Sigmoid colon (tissue), 7 donors: Measurements from ENCODE around the gene MTX1. TPM values are rescaled to one million over a fixed set of nuclear protein-coding genes. Genes with fewer than 3 reads are reported as not detected.

Source experiments
- DNase-seq: peaks from one replicate; pipeline ENCODE4 v3.0.0-alpha.2; 2019
- H3K27ac ChIP-seq, 4 donors: fragments of 200-600 bp; sonication (generic); one replicate each; pipeline ENCODE4 v1.5.1; 2016 to 2019; ENCODE audit warnings: mild to moderate bottlenecking in 1 of 4
- H3K27me3 ChIP-seq, 3 donors: fragments of 200-600 bp; sonication (generic); one replicate each; pipeline ENCODE4 v1.5.1; 2019; ENCODE audit warnings: mild to moderate bottlenecking in 1 of 3
- H3K36me3 ChIP-seq, 4 donors: fragments of 200-600 bp; sonication (generic); one replicate each; pipeline ENCODE4 v1.5.1; 2016 to 2019
- H3K4me1 ChIP-seq, 4 donors: fragments of 200-600 bp; sonication (generic); one replicate each; pipeline ENCODE4 v1.5.1; 2017 to 2019
- H3K4me3 ChIP-seq, 4 donors: fragments of 200-600 bp; sonication (generic); one replicate each; pipeline ENCODE4 v1.5.1; 2017 to 2019; ENCODE audit warnings: mild to moderate bottlenecking in 2 of 4, moderate library complexity in 1 of 4
- H3K9me3 ChIP-seq, 4 donors: fragments of 200-600 bp in 3 of 4; sonication (generic) in 3 of 4; one replicate each; pipeline versions ENCODE4 v1.5.1 to v1.6.1; 2013 to 2019
- EP300 ChIP-seq, 4 donors: sonication (generic); formaldehyde crosslinking; IDR thresholded peaks; one replicate each; pipeline ENCODE4 v1.6.1; 2017; ENCODE audit warnings: antibody characterized with exemption in 4 of 4
- POLR2A ChIP-seq, 2 donors: fragments of 450-650 bp; IDR thresholded peaks; one replicate each; pipeline ENCODE4 v1.6.1; 2016; ENCODE audit warnings: antibody characterized with exemption in 2 of 2, mild to moderate bottlenecking in 2 of 2, moderate library complexity in 2 of 2
- POLR2AphosphoS5 ChIP-seq, 4 donors: sonication (generic); formaldehyde crosslinking; IDR thresholded peaks; one replicate each; pipeline ENCODE4 v1.6.1; 2017; ENCODE audit warnings: antibody characterized with exemption in 4 of 4
- WGBS, 2 donors: extraction: QIAGEN DNeasy Blood & Tissue Kit; methylation state at CpG; one replicate each; pipeline ENCODE4 v1.1.7; 2013; 5-methylcytosine and 5-hydroxymethylcytosine counted together
- intact Hi-C: fragments of 100-400 bp; cut with DNase I; formaldehyde crosslinking; loops from one replicate; pipeline ENCODE4 v1.15.1; 2023
- polyA plus RNA-seq, 3 donors: library from polyadenylated mRNA; stranded (reverse); fragments of 200-250 nt; gene quantifications; one replicate each; pipeline ENCODE4 v1.2.3, GENCODE V29; 2013
- total RNA-seq, 4 donors: library from RNA; depleted of rRNA; stranded (reverse); fragments of >200 nt; gene quantifications; one replicate each; pipeline ENCODE4 v1.1.0, GENCODE V29; 2016
- TF ChIP-seq, protein P1 (sequence below), 4 experiments: fragments of 450-650 bp in 3 of 4; fragments of 200-600 bp in 1 of 4; IDR thresholded peaks; one replicate each; pipeline ENCODE4 v1.5.1; 2016 to 2019; ENCODE audit warnings: antibody characterized with exemption in 4 of 4, mild to moderate bottlenecking in 3 of 4, moderate library complexity in 2 of 4
- donor health status: healthy with polysubstance abuse.
- donor health status: Bipolar disorder and iron deficiency.
- donor health status: healthy.

The MTX1 gene
- total and polyA plus RNA-seq, 7 donors: 15.5 to 69.7 (median 29.8) TPM

- TF ChIP-seq, protein P1, sequence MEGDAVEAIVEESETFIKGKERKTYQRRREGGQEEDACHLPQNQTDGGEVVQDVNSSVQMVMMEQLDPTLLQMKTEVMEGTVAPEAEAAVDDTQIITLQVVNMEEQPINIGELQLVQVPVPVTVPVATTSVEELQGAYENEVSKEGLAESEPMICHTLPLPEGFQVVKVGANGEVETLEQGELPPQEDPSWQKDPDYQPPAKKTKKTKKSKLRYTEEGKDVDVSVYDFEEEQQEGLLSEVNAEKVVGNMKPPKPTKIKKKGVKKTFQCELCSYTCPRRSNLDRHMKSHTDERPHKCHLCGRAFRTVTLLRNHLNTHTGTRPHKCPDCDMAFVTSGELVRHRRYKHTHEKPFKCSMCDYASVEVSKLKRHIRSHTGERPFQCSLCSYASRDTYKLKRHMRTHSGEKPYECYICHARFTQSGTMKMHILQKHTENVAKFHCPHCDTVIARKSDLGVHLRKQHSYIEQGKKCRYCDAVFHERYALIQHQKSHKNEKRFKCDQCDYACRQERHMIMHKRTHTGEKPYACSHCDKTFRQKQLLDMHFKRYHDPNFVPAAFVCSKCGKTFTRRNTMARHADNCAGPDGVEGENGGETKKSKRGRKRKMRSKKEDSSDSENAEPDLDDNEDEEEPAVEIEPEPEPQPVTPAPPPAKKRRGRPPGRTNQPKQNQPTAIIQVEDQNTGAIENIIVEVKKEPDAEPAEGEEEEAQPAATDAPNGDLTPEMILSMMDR (IDR thresholded peaks at IDR 0.05): no peak
- TF ChIP-seq EP300 (IDR thresholded peaks at IDR 0.05) (no peak), POLR2AphosphoS5 (IDR thresholded peaks at IDR 0.05) (no peak), POLR2A (IDR thresholded peaks at IDR 0.05) (no peak)
- Histone ChIP-seq H3K27ac (no peak overlapping the region), H3K9me3 (no peaks in the 10 kb centered on the region), H3K36me3 (no peaks in the 10 kb centered on the region), H3K4me1 (no peaks in the 10 kb centered on the region), H3K27me3 (no peaks in the 10 kb centered on the region), H3K4me3 (no peak overlapping the region)
- DNase-seq: peak; percentile 63
- intact Hi-C loops: no loop called here
- 20 to 53% methylated on average over 21 of the region's 21 CpGs for WGBS, 2 donors
These were observed 23.4 kb upstream of the MTX1 start for GRCh38 chr1:155184835-155185782.

GRCh38 chr1:155185783-155186066, 22.8 kb upstream of the MTX1 start:
- Histone ChIP-seq H3K4me3 (no peak overlapping the region), H3K36me3 (no peaks in the 10 kb centered on the region), H3K9me3 (no peaks in the 10 kb centered on the region), H3K27me3 (no peaks in the 10 kb centered on the region), H3K27ac (no peak overlapping the region), H3K4me1 (no peaks in the 10 kb centered on the region)
- intact Hi-C loops: no loop called here
- TF ChIP-seq POLR2AphosphoS5 (IDR thresholded peaks at IDR 0.05) (no peak), POLR2A (IDR thresholded peaks at IDR 0.05) (no peak)
- TF ChIP-seq, protein P1 (IDR thresholded peaks at IDR 0.05): no peak
- 39 to 57% methylated on average over 6 of the region's 6 CpGs for WGBS, 2 donors
- no peak for DNase-seq

DNA sequence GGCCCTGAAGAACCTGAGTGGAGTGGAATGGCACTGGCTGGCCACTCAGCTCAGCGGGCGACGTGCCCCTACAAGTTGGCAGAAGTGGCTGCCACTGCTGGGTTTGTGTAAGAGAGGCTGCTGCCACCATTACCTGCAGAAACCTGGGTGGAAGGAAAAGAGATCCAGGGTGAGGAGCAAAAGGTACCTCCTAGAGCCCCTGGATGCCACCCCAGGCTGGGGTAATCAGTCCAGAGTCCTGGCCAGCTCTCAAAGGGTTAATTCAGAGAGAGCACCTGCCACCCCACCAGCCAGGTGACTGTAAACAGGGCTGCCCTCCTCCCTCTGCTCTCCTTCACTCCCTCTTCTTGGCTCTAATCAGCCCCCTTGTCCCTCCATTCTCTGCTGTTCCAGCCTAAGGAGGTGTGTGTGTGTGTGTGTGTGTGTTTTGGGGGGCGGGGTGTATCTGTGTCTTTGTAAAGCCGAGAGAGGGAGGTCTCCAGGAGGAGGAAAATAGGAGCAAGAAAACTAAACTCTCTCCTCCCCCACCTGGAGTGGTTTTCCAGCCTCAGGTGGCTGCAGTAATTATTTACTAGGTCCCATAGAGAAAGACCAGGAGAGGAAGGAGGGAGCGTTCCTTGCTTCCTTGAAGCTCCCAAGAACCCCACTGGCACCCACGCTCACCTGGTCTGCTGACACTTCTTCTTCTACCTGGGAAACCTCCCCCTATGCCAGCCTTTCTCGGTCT, 22.3 kb upstream of the MTX1 start:
- Histone ChIP-seq H3K4me3 (no peak overlapping the region), H3K27me3 (no peaks in the 10 kb centered on the region), H3K36me3 (no peaks in the 10 kb centered on the region), H3K27ac (no peak overlapping the region), H3K9me3 (no peaks in the 10 kb centered on the region), H3K4me1 (no peaks in the 10 kb centered on the region)
- peak; percentile 40 for DNase-seq
- intact Hi-C loops: no loop called here
- TF ChIP-seq, protein P1 (IDR thresholded peaks at IDR 0.05): no peak
- WGBS, 2 donors: 31 to 69% methylated on average over 8 of the region's 8 CpGs

DNA sequence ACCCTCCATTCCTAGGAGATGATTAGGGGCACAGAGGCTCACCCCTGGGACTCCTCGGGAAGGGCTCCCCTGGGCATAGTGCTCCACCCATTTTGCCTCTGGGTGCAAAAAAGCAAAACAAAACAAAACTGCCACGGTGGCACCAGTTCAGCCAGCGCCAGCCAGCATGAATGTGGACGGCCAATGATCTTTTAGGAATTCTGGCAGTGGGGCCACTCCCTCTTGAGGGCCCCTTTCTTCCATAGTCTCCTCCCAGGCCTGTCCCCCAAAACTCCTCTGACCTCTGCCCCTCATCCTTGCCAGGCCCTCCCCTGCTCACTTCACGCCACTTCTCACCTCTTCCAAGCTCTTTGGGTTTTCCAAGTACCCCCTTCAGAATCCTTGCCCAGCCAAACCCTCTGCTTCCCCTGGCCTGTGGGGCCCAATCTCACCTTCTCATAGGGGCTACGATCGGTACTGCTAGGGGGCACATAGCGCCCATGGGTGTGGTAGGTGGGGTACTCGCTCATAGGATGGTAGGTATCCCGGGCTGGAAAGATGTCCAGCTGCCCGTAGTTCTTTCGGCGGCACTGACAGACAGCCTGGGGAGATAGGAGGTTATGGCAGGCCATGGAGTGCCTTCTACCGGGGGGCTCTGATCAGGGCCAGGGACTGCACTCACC, 21.6 kb upstream of the MTX1 start:
- Histone ChIP-seq H3K27me3 (no peaks in the 10 kb centered on the region), H3K36me3 (no peaks in the 10 kb centered on the region), H3K27ac (no peak overlapping the region), H3K9me3 (no peaks in the 10 kb centered on the region), H3K4me3 (no peak overlapping the region), H3K4me1 (peaks cover 0 to under 1% (median 0%) of the 10 kb centered on the region in 4 donors)
- TF ChIP-seq POLR2AphosphoS5 (IDR thresholded peaks at IDR 0.05): no peak
- TF ChIP-seq POLR2A (IDR thresholded peaks at IDR 0.05): no peak
- TF ChIP-seq EP300 (IDR thresholded peaks at IDR 0.05): no peak
- TF ChIP-seq, protein P1 (IDR thresholded peaks at IDR 0.05): no peak
- DNase-seq: peak; percentile 40
- WGBS, 2 donors: 51 to 73% methylated on average over 14 of the region's 14 CpGs
- intact Hi-C loops: no loop called here
